NOMO-1 (cell line): ENCODE results near the gene SRP9.

Experiments
- DNase-seq, 2 experiments: peaks; one replicate each; lab custom pipeline; 2025; ENCODE audit not compliant: unreplicated experiment in 2 of 2; lab: John Stamatoyannopoulos, UW

The SRP9 gene, protein sequence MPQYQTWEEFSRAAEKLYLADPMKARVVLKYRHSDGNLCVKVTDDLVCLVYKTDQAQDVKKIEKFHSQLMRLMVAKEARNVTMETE

DNA sequence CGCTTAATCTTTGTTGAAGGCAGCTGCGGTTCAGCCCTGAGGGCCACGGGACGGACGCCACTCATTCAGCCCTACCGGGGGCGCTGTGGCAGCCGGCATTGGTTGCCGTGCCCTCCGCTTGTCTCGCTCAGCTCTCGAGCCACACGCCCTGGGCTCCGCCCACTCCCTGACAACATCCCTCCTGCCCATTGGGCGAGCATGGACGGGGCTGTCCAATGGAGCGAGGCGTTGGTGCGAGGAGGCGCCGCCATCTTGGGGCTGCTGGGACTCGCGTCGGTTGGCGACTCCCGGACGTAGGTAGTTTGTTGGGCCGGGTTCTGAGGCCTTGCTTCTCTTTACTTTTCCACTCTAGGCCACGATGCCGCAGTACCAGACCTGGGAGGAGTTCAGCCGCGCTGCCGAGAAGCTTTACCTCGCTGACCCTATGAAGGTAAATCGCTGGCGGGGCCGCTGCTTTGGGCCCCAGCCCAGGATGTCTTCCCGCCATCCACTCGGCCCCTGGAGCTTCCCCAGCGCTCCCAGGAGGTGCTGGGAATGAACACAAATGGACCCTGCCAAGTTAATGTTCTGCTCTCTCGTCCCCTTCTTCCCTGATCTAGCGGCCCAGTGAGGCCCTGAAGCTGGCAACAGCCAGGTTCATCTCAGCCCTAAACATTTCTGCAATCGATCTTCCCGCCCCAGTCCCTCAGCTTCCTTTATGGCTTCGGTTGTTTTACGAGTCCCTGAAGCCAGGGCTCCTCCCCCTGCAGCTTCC lies at the start of gene SRP9:
TSS of gene SRP9 (plus strand) at position 244 of the 754 bp plus-strand sequence. CDS start at position 359, 115 bp downstream.
- peak; percentile 97 to 98 for DNase-seq

DNA sequence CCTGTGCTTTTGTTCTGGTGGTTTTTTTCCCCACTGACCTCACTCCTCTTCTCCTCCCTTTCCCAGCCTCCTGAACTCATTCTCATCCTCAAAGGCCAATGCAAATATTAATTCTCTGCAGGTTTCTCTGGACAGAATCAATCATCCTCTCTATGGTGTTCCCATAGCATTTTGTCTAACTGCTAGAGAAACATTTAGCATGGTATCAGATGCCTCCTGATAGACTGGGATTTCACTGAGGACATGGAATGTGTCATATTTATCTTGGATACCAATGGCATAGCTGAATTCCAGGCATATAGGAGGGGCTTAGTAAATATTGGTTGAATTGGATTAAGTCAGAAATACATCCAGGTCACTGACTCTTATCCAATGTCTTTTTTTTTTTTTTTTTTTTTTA lies 46.1 kb upstream of the SRP9 start:
- no peak for DNase-seq

DNA sequence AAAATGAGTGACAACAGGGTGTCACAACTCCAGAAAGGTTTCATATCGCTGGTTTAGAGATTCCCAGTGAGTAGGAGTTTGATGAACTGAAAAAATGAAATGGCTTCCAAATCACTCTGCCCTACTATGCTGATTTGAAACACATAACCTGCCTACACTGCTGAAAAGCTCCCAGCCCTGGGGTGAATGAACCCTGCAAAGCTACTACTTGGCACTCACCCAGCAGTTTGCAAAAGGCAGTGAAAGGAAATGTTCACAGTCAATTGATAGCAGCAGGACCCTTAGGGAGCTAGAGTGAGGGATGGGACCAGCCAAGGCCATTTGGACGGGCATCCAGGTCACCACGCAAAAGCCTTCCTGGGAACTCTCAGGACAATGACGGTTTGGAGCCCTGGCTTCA lies 44.4 kb upstream of the SRP9 start:
- DNase-seq, result no peak

DNA sequence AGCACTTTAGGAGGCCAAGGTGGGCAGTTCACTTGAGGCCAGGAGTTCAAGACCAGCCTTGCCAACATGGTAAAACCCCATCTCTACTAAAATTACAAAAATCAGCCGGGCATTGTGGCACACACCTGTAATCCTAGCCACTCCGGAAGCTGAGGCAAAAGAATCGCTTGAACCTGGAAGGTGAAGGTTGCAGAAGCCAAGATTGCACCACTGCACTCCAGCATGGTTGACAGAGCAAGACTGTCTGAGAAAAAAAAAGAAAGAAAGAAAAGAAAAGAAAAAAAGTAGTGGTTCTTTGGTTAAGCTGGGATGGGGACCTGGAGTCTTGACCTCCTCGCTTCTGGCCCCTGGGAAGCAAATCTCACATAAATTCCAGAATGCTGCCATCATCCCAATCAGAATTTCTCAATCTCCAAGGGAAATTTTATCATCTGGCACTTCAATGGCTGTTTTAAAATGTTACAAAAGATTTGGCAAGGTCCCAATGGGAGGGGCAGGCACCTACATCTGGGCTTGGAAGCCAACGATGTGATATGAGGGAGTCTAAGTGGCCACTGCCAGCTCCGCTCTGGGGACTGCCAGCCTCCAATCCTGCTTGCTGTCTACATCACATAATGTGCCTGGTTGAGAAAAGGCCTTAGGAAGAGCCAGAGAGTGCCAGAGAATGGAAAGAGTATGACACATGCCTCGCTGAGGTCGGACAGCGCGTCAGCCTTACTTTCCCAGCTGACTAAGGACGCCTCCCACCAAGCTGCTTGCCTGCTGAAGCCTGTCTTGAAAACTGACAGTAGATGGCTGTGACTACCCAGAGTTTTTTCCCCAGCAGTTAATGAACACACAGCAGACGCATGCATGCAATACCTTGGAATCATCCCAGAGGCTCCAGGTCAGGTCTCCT lies 42.1 kb upstream of the SRP9 start:
- no peak for DNase-seq

DNA sequence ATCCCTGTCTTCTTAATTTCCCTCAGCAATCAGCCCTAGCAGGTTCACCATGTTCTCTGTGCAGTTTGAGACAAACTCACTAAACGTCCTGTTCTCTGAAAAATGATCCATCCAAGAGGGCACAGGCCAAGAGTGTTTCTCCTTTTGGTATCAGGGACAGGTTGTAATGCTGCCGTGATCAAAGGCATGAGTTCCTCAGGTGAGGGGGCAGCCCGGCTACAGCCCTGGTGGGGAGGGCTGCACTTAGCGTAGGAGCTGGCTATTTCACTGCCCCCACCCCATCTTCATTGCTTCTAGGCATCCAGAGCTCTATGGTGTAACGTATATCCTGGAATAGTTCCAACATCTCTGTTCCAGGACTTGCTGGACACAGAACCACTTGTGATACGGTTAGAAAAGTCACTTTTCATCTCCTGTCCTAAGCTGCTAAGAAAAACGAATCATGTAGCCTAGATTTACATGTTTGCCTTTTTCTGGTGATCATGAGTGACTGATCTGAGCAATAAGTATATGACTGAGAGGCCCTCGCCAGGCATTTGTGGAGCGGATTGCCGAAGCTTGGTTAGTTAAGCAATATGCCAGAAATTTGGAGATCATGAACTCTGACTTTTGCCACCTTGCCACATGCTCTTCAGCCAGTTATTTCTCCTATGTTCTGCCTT lies 41.1 kb upstream of the SRP9 start:
- no peak for DNase-seq

DNA sequence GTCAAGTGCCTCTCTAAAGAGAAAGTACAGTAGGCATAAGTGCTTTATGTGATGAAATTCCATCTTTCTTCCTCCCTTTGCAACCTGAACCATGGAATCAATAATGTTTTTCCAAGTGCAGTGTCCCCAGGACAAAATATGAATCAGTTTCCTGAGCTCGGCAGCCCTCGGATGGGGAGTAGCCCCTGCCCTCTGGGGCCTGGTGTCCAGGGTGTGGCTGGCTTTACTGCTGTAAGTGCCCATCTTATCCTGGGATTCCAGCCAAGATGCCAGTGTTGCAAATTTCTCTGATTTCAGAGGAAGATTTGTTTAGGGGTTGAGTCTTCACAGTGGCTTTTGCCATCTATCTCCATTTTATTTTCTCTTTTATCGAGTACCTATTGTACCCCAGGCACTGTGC lies 40.5 kb upstream of the SRP9 start:
- no peak for DNase-seq

DNA sequence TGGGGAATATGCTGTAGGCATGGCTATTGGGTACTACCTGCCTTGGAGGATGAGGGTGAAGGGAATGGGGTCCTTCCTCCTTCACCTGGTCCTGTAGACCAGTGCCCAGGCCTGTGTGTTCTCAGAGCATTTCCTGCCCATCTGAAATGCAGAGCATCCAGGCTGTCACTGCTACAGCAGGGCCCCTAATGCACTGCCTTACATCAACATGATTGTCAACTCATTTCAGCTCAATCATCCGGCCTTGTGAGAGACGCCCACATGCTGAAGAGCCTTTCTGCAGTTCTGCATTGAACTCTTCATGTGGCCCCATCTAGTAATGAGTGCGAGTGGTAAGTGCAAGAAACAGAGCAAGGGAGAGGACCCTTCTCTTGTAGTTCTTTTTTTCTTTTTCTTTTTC lies 39.8 kb upstream of the SRP9 start:
- DNase-seq, result no peak

DNA sequence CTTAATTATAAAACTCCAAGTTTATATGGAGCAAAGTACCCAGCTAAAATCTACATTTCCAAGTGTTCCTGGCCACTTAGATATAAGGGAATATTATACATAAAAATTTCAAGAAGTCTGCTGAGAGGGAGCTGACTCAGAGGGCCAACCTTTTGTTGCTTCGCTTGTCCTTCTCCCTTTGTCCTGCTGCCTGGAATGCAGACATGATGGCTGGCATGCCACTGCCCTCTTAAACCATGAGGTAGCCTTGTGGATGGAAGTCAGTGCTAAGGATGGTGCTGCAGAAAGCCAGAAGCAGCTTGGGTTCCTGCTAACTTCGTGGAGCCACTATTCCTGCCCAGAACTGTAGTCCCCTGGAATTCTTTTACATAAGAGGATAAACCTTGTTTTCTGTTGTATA lies 38.9 kb upstream of the SRP9 start:
- DNase-seq, result no peak

DNA sequence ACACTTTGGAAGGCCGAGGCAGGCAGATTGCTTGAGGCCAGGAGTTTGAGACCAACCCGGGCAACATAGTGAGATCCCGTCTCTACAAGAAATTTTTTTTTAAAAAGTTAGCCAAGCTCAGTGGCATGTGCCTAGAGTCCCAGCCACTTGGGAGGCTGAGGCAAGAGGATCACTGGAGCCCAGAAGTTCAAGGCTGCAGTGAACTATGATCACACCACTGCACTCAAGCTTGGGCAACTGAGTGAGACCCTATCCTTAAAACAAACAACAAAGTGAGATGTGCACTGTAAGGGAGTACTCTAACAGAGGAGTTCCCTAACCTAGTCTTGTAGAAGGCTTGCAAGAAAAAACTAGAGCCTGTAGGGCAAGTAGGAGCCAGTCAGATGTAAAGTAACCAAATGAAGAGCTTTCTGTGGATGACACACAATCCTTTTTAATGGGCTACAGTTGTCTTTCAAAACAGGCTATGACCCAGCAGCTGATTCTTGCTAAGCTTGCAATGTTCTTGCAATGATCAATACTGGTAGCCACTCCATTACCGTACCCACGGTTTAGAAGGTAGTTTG lies 38.0 kb upstream of the SRP9 start:
- DNase-seq, result no peak

DNA sequence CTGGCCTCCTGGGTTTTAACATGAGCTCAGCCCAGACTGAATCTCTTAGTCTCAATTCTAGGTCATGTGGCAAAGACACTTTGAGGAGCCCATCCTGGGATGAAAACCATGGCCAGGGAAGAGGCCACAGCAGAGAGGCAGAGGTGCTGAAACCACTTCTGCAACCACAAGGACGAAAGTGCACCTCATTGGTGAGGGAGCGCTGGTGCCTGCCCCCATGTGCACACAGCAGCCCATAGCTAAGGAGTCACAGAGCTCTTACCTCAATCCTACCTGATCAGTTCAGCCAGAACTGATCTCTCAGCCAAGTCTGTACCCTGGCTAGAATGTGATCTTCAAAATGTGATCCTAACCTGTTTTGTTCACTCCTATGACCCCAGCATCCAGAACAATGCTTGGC lies 32.9 kb upstream of the SRP9 start:
- DNase-seq, result no peak

DNA sequence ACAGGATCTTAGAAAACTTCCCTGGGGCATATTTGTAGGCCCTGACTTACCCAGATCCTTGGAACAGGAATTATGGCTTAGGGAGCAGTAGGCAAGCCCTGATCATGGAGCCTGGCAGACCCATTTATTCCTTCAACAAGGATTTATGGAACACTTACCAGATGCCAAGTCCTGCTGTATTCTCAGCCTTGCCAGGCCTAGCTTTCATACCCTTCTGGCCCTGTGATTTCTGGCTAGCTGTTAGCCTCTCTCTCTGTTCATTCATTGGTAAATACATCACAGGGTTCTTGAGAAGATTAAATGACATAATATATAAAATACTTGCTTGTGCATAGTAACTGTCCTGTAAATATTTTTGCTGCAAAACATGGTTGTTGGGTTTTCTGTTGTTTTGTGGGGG lies 32.4 kb upstream of the SRP9 start:
- no peak for DNase-seq

DNA sequence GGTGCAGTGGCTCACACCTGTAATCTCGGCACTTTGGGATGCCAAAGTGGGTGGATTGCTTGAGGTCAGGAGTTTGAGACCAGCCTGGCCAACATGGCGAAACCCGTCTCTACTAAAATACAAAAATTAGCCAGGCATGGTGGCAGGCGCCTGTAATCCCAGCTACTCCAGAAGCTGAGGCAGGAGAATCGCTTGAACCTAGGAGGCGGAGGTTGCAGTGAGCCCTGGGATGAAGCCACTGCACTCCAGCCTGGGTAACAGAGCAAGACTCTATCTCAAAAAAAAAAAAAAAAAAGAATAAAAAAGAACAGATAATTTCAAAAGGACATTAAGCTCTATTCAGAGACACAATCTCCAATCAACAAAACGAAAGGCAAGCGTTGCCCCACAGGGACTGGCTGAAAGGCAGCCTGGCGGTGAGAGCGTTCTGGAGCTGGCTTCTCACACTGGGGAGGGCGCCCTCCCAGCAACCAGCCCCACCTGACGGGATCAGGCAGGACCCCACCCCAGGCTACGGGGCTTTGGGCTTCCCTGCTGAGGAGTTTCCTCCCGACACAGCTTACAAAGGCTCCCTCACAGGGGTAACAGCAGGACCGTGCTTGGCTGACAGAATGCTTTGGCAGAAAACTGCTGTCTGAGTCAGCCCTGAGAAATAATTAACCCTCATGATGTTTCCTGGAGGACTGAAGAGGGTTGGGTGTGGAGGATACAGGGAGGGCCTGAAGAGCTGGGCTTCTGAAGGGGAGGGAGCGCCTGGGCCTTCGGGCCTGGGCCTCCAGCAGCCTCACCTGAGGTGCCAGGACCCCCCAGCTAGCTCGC lies 31.1 kb upstream of the SRP9 start:
- DNase-seq, result no peak

DNA sequence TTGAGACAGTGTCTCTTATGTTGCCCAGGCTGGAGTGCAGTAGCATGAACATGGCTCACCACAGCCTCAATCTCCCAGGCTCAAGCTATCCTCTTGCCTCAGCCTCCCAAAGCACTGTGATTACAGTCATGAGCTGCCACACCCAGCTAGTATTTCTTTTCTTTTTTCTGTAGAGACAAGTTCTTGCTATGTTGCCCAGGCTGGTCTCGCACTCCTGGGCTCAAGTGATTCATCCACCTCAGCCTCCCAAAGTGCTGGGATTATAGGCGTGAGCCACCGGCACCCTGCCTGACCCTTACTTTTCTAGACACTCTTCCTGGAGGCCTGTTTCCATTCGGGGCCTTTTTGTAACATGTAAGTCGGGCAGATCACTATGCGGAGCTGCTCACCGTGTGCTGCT lies 30.1 kb upstream of the SRP9 start:
- no peak for DNase-seq

DNA sequence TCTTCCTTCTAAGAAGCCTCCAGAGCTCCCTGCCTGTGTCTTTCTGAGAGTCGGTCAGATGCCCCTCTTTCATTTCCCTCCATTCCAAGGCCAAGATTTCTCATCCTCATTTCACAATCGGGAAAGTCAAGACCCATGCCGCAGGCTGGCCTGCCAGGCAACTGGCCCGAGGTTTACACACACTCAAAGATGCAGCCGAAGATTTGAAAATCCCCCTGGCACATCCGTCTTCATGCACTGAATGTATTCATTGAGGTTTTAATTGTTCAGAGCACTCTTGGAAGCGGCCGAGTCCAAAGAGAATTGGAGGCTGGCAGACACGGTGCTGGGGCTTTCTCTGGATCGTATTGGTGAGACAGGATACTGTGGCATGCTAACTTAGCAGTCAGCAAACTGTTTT lies 29.1 kb upstream of the SRP9 start:
- no peak for DNase-seq

DNA sequence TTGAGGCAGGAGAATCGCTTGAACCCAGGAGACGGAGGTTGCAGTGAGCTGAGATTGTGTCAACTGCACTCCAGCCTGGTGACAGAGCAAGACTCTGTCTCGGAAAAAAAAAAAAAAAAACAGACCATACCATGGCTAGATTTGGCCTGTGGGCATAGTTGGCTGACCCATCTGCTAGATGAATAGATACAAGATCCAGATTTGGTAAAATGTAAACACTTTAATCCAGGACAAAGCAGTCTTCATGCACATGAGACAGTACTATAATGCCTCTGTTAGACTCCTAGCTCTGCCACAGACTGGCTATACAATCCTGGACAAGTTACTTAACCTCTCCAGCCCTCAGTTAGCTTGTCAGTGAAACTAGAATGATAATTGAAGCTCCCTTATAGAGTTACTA lies 27.9 kb upstream of the SRP9 start:
- DNase-seq, result no peak

DNA sequence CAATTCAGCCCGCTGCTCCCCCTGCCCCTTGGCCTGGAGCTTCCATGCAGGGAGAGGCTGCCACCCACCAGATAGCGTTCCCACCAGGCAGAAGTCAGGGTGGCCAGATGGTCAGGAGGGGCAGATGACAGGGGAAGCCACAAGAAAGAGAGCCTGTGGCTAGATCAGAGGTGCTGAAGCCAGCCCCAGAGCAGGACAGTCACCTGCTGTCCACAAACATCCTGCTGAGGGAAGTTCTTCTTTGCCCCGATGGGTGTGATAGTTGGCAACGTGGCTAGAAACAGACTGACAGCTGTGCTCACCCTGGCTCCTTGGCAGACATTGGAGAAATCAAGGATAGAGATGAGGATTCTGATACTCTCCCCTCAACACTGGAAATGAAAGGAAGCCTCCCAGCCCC lies 27.2 kb upstream of the SRP9 start:
- DNase-seq, result no peak

DNA sequence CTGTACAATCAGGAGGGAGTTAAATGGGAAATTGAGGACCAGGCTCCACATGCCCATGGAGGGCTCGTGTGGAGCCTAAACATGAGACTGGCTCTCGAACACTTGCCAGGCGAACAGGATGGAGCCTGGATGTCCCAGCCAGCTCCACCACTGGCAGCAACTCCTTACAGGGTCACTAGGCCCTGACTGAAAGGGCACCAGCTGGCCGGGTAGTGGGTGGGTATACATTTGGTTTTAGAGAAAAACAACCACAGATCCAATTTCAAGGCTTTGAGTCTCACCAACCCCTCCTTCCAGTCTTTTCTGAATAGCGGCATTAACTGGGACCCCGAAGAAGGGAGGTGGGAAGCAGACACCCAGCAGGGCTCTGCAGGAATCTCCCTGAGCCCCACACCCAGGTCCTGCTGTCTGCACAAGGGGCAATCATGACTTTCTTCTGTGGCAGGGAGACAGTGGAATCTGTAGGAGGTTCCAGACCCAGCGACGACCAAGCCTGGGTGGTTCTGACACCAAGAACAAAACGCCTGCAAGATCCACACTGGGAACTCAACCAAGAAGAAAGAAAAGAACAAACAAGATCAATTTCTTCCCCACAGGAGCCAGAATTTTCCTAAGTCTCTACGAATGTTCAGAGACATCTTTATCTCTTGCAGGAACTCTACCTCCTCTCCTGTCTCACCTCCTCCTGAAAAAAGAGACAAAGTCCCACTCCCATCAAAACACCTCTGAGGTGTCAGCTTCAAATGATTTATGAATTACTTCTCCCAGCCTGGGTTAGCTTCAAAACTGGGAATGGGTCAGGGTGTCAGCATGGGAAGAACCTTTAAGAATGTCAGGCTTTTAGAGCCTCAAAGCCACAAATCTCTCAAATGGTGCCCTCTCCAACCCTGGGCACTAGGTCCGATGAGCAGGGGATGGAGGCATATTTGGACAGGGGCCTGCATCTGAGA lies 26.5 kb upstream of the SRP9 start:
- no peak for DNase-seq

DNA sequence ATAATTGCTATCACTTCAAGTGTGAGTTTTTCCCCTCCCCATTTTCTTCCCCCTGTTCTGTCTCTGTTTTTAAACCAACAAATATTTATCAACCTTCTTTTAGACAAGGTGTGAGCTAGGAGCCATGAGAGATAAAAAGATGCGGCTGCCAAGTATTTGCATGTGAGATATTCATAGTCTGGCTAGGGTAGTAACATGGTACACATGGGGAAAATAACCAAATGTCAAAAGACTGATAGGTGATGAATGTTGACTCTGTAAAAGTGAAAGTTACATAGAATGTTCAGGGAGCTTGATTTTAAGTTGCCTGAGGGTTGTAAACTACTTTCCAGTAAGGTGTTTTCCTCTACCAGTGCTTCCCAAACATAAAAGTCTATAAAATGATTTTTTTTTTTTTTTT lies 25.4 kb upstream of the SRP9 start:
- DNase-seq, result no peak
